ENCODE data around the gene PARD6B. TPM values are rescaled to one million over a fixed set of nuclear protein-coding genes. Genes with fewer than 3 reads are reported as not detected.
"Not testable (repeated sequence)": the region's sequence is repeated elsewhere in the genome, so short reads cannot be mapped to it uniquely, and the experiment has no call there.

Gene PARD6B
- total RNA-seq, 2 donors from 2014 or later = 4.3 to 5.0 TPM

GRCh38 chr20:50694379-50695134, 36.8 kb upstream of the PARD6B start:
- no peak overlapping the region for H3K4me3 Mint-ChIP-seq
- peaks cover 19% of the 10 kb centered on the region for H3K4me1 Mint-ChIP-seq (ENCODE audit: low read depth)
- no peaks in the 10 kb centered on the region for H3K36me3 Mint-ChIP-seq (ENCODE audit: insufficient read depth in 2 of 2)
- ATAC-seq (replicated peaks in 1 of 2) = no peak
- DNase-seq = no peak
- no peak overlapping the region for H3K27ac Mint-ChIP-seq
- no peaks in the 10 kb centered on the region for H3K9me3 Mint-ChIP-seq
- peaks cover 38% of the 10 kb centered on the region for H3K27me3 Mint-ChIP-seq (ENCODE audit: low read depth)

GRCh38 chr20:50695135-50695872, 36.1 kb upstream of the PARD6B start:
- H3K27me3 Mint-ChIP-seq (ENCODE audit: low read depth) = peaks cover 31% of the 10 kb centered on the region
- H3K4me3 Mint-ChIP-seq = no peak overlapping the region
- no peak overlapping the region for H3K27ac Mint-ChIP-seq
- no peaks in the 10 kb centered on the region for H3K36me3 Mint-ChIP-seq (ENCODE audit: insufficient read depth in 2 of 2)
- H3K9me3 Mint-ChIP-seq = no peaks in the 10 kb centered on the region
- peaks cover 17% of the 10 kb centered on the region for H3K4me1 Mint-ChIP-seq (ENCODE audit: low read depth)
- no peak for DNase-seq
- no peak for ATAC-seq (replicated peaks in 1 of 2)

GRCh38 chr20:50698255-50698654, 33.1 kb upstream of the PARD6B start:
- H3K27ac Mint-ChIP-seq; H3K4me1 Mint-ChIP-seq (ENCODE audit: low read depth); ATAC-seq (replicated peaks in 1 of 2); H3K4me3 Mint-ChIP-seq; H3K36me3 Mint-ChIP-seq (ENCODE audit: insufficient read depth in 2 of 2); DNase-seq; H3K9me3 Mint-ChIP-seq: not testable (repeated sequence)
- H3K27me3 Mint-ChIP-seq (ENCODE audit: low read depth) = peaks cover 14% of the 10 kb centered on the region

- ATAC-seq (replicated peaks in 1 of 2) = no peak
Measured at GRCh38 chr20:50699688-50700087, 31.7 kb upstream of the PARD6B start.

GRCh38 chr20:50701041-50701963, 30.1 kb upstream of the PARD6B start:
- Mint-ChIP-seq H3K4me1 (ENCODE audit: low read depth) (no peaks in the 10 kb centered on the region), H3K27me3 (ENCODE audit: low read depth) (peaks cover 25% of the 10 kb centered on the region), H3K4me3 (no peak overlapping the region), H3K27ac (no peak overlapping the region), H3K36me3 (ENCODE audit: insufficient read depth in 2 of 2) (no peaks in the 10 kb centered on the region), H3K9me3 (no peaks in the 10 kb centered on the region)
- ATAC-seq (replicated peaks in 1 of 2) (no peak), DNase-seq (no peak)

More at GRCh38 chr20:50699688-50700087, 31.7 kb upstream of the PARD6B start:
- Mint-ChIP-seq H3K36me3 (ENCODE audit: insufficient read depth in 2 of 2) (no peaks in the 10 kb centered on the region), H3K9me3 (no peaks in the 10 kb centered on the region), H3K27ac (no peak overlapping the region), H3K4me3 (no peak overlapping the region), H3K27me3 (ENCODE audit: low read depth) (peaks cover 17% of the 10 kb centered on the region), H3K4me1 (ENCODE audit: low read depth) (no peaks in the 10 kb centered on the region)
- no peak for DNase-seq

GRCh38 chr20:50703651-50704438, 27.5 kb upstream of the PARD6B start:
- H3K4me1 Mint-ChIP-seq (ENCODE audit: low read depth); DNase-seq; H3K36me3 Mint-ChIP-seq (ENCODE audit: insufficient read depth in 2 of 2); H3K9me3 Mint-ChIP-seq; ATAC-seq (replicated peaks in 1 of 2); H3K4me3 Mint-ChIP-seq; H3K27ac Mint-ChIP-seq: not testable (repeated sequence)
- peaks cover 31% of the 10 kb centered on the region for H3K27me3 Mint-ChIP-seq (ENCODE audit: low read depth)

- H3K9me3 Mint-ChIP-seq = no peaks in the 10 kb centered on the region
- ATAC-seq (replicated peaks in 1 of 2) = no peak
Measured at GRCh38 chr20:50704514-50704913, 26.9 kb upstream of the PARD6B start.

GRCh38 chr20:50704971-50705370, 26.4 kb upstream of the PARD6B start:
- DNase-seq = no peak
- Mint-ChIP-seq H3K36me3 (ENCODE audit: insufficient read depth in 2 of 2) (no peaks in the 10 kb centered on the region), H3K4me3 (no peak overlapping the region), H3K9me3 (no peaks in the 10 kb centered on the region), H3K27me3 (ENCODE audit: low read depth) (peaks cover 31% of the 10 kb centered on the region), H3K27ac (no peak overlapping the region), H3K4me1 (ENCODE audit: low read depth) (no peaks in the 10 kb centered on the region)
- no peak for ATAC-seq (replicated peaks in 1 of 2)

More at GRCh38 chr20:50704514-50704913, 26.9 kb upstream of the PARD6B start:
- Mint-ChIP-seq H3K27me3 (ENCODE audit: low read depth) (peaks cover 31% of the 10 kb centered on the region), H3K4me1 (ENCODE audit: low read depth) (no peaks in the 10 kb centered on the region), H3K27ac (no peak overlapping the region), H3K4me3 (no peak overlapping the region), H3K36me3 (ENCODE audit: insufficient read depth in 2 of 2) (no peaks in the 10 kb centered on the region)
- no peak for DNase-seq

- H3K9me3 Mint-ChIP-seq = no peaks in the 10 kb centered on the region
- DNase-seq (no peak), ATAC-seq (replicated peaks in 1 of 2) (no peak)
- H3K4me1 Mint-ChIP-seq (ENCODE audit: low read depth) = no peaks in the 10 kb centered on the region
- no peak overlapping the region for H3K4me3 Mint-ChIP-seq
- no peak overlapping the region for H3K27ac Mint-ChIP-seq
- H3K27me3 Mint-ChIP-seq (ENCODE audit: low read depth) = peaks cover 54% of the 10 kb centered on the region
- no peaks in the 10 kb centered on the region for H3K36me3 Mint-ChIP-seq (ENCODE audit: insufficient read depth in 2 of 2)
Measured at GRCh38 chr20:50708845-50709635, 22.3 kb upstream of the PARD6B start.

- ATAC-seq (replicated peaks in 1 of 2) (no peak), DNase-seq (no peak)
- Mint-ChIP-seq H3K36me3 (ENCODE audit: insufficient read depth in 2 of 2) (no peaks in the 10 kb centered on the region), H3K27ac (no peak overlapping the region), H3K4me3 (no peak overlapping the region), H3K27me3 (ENCODE audit: low read depth) (peaks cover 54% of the 10 kb centered on the region), H3K4me1 (ENCODE audit: low read depth) (no peaks in the 10 kb centered on the region), H3K9me3 (no peaks in the 10 kb centered on the region)
Measured at GRCh38 chr20:50709636-50709973, 21.8 kb upstream of the PARD6B start.

GRCh38 chr20:50710492-50711063, 20.8 kb upstream of the PARD6B start:
- no peaks in the 10 kb centered on the region for H3K9me3 Mint-ChIP-seq
- H3K27ac Mint-ChIP-seq = no peak overlapping the region
- no peak for DNase-seq
- no peak overlapping the region for H3K4me3 Mint-ChIP-seq
- no peaks in the 10 kb centered on the region for H3K4me1 Mint-ChIP-seq (ENCODE audit: low read depth)
- ATAC-seq (replicated peaks in 1 of 2) = no peak
- H3K36me3 Mint-ChIP-seq (ENCODE audit: insufficient read depth in 2 of 2) = no peaks in the 10 kb centered on the region
- H3K27me3 Mint-ChIP-seq (ENCODE audit: low read depth) = peaks cover 54% of the 10 kb centered on the region

Data from activated T-cell treated with anti-CD3 and anti-CD28 coated beads, Interleukin-2, amount 50 U/mL, for 72 hours (primary cell).